ENCODE results near the gene THAP7.

DNA sequence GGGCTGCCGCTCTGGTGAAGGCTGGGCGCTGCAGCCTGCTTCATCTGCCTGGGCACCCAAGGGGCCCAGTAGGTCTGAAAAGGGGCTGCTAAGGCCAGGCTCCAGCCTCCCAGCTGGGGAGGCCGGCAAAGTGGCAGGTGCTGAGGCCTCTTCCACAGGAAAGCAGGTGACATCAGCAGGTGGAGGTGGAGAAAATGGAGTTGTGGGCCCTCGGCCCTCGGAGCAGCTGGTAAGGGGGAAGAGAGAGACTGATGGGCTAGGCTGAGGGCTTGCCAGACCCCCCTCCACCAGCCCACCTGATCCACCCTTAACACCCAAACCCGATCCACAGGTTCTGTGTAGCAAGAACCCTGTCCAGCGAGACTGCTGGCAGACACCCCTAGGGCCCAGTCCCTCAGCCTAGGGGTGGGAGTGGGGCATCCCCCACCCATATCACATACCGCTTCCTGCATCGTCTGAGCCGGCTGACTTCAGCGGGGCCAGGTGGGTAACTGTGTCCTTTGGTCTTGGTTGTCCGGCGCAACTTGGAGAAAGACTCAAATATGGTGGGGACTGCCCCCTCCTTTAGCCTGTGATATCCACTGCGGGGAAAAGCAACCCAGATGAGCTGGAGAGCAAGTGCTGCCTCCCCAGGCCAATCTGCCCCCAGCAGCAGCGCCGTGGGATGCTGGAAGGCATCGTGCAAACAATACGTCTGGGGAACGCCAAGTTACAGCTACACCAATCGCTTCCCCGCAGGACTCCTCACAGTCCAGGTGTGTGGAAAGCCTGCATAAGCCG is 1.5 kb downstream of the THAP7 start:
- no peak for TF ChIP-seq POLR2A (IDR thresholded peaks at IDR 0.05; ENCODE audit: low read depth, low read length)
- TF ChIP-seq, protein P1, sequence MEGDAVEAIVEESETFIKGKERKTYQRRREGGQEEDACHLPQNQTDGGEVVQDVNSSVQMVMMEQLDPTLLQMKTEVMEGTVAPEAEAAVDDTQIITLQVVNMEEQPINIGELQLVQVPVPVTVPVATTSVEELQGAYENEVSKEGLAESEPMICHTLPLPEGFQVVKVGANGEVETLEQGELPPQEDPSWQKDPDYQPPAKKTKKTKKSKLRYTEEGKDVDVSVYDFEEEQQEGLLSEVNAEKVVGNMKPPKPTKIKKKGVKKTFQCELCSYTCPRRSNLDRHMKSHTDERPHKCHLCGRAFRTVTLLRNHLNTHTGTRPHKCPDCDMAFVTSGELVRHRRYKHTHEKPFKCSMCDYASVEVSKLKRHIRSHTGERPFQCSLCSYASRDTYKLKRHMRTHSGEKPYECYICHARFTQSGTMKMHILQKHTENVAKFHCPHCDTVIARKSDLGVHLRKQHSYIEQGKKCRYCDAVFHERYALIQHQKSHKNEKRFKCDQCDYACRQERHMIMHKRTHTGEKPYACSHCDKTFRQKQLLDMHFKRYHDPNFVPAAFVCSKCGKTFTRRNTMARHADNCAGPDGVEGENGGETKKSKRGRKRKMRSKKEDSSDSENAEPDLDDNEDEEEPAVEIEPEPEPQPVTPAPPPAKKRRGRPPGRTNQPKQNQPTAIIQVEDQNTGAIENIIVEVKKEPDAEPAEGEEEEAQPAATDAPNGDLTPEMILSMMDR (conservative IDR thresholded peaks at IDR 0.05; ENCODE audit: low read depth, low read length), result no peak
- no peak for TF ChIP-seq CEBPB (IDR thresholded peaks at IDR 0.05; ENCODE audit: low read depth, low read length)
- TF ChIP-seq RAD21 (IDR thresholded peaks at IDR 0.05; ENCODE audit: low read length), result no peak
